Measurements from ENCODE around the gene BMP7. TPM values are rescaled to one million over a fixed set of nuclear protein-coding genes. Genes with fewer than 3 reads are reported as not detected.
"Not testable (repeated sequence)": the region's sequence is repeated elsewhere in the genome, so short reads cannot be mapped to it uniquely, and the experiment has no call there.

Gene BMP7
- total RNA-seq, 2 experiments from 2014 or later = not detected

GRCh38 chr20:57160985-57161384, 105.5 kb downstream of the BMP7 start:
- POLR2A ChIA-PET = no interaction called here
- CTCF ChIA-PET = no interaction called here

- CTCF ChIA-PET = no interaction called here
Measured at GRCh38 chr20:57159945-57160610, 106.4 kb downstream of the BMP7 start.

GRCh38 chr20:57159193-57159851, 107.1 kb downstream of the BMP7 start:
- POLR2A ChIA-PET = no interaction called here
- CTCF ChIA-PET = no interaction called here

More at GRCh38 chr20:57159945-57160610, 106.4 kb downstream of the BMP7 start:
- POLR2A ChIA-PET = no interaction called here

- POLR2A ChIA-PET = no interaction called here
- CTCF ChIA-PET = no interaction called here
Measured at GRCh38 chr20:57158474-57158873, 108.0 kb downstream of the BMP7 start.

GRCh38 chr20:57157787-57158186, 108.7 kb downstream of the BMP7 start:
- CTCF ChIA-PET, POLR2A ChIA-PET: not testable (repeated sequence)

GRCh38 chr20:57157106-57157691, 109.2 kb downstream of the BMP7 start:
- ChIA-PET CTCF (no interaction called here), POLR2A (no interaction called here)

- CTCF ChIA-PET = no interaction called here
Measured at GRCh38 chr20:57156011-57156729, 110.3 kb downstream of the BMP7 start.

GRCh38 chr20:57155415-57155814, 111.0 kb downstream of the BMP7 start:
- ChIA-PET CTCF (no interaction called here), POLR2A (no interaction called here)

More at GRCh38 chr20:57156011-57156729, 110.3 kb downstream of the BMP7 start:
- POLR2A ChIA-PET = no interaction called here

GRCh38 chr20:57153238-57153905, 113.1 kb downstream of the BMP7 start:
- CTCF ChIA-PET = interaction anchor here (0.5 kb wide), 1 partner anchor 19 kb away, joined by 3 read pairs; no protein-coding TSS in a partner anchor
- POLR2A ChIA-PET = no interaction called here

- POLR2A ChIA-PET = no interaction called here
- CTCF ChIA-PET = no interaction called here
Measured at GRCh38 chr20:57152557-57152956, 113.9 kb downstream of the BMP7 start.

GRCh38 chr20:57150559-57150958, 115.9 kb downstream of the BMP7 start:
- ChIA-PET POLR2A (no interaction called here), CTCF (no interaction called here)

GRCh38 chr20:57148263-57148662, 118.2 kb downstream of the BMP7 start:
- POLR2A ChIA-PET = no interaction called here
- CTCF ChIA-PET = no interaction called here

- POLR2A ChIA-PET = no interaction called here
- CTCF ChIA-PET = no interaction called here
Measured at GRCh38 chr20:57147185-57147584, 119.3 kb downstream of the BMP7 start.

- ChIA-PET POLR2A (no interaction called here), CTCF (no interaction called here)
Measured at GRCh38 chr20:57146155-57146554, 120.3 kb downstream of the BMP7 start.

- CTCF ChIA-PET = no interaction called here
- POLR2A ChIA-PET = no interaction called here
Measured at GRCh38 chr20:57145089-57145631, 121.3 kb downstream of the BMP7 start.

GRCh38 chr20:57143173-57143572, 123.3 kb downstream of the BMP7 start:
- ChIA-PET CTCF (no interaction called here), POLR2A (no interaction called here)

- ChIA-PET CTCF (no interaction called here), POLR2A (no interaction called here)
Measured at GRCh38 chr20:57142667-57143066, 123.8 kb downstream of the BMP7 start.

GRCh38 chr20:57141492-57141891, 124.9 kb downstream of the BMP7 start:
- ChIA-PET POLR2A (no interaction called here), CTCF (no interaction called here)

- CTCF ChIA-PET = no interaction called here
- POLR2A ChIA-PET = no interaction called here
Measured at GRCh38 chr20:57140416-57140965, 126.0 kb downstream of the BMP7 start.
